HG03520 (cell line): ENCODE data around the gene SPTB.

Experiments used
- ATAC-seq: cut with Tn5 transposase; IDR thresholded peaks from one replicate; pipeline ENCODE4 v1.9.1; 2021; ENCODE audit warnings: mild to moderate bottlenecking, moderate library complexity; ENCODE audit not compliant: unreplicated experiment

Gene SPTB

DNA sequence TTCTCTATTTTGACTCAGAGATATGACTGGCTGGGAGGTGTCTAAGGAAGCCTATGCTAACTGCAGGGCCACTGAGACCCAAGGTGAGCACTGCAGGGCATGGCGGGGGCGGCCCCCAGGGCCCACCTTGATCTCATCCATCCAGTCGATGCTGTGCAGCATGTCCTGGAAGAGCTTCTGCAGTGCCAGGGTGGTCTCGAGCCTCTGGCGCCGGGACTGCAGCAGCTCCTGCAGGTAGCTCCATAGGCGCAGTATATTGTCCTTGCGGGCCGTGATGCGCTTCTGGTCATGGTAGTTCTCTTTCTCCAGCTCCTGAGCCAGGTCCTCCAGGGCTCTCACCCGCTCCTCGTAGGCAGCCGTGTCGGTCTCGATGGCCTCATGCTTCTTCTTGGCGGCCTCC, 84.5 kb downstream of the SPTB start:
- no peak for ATAC-seq

DNA sequence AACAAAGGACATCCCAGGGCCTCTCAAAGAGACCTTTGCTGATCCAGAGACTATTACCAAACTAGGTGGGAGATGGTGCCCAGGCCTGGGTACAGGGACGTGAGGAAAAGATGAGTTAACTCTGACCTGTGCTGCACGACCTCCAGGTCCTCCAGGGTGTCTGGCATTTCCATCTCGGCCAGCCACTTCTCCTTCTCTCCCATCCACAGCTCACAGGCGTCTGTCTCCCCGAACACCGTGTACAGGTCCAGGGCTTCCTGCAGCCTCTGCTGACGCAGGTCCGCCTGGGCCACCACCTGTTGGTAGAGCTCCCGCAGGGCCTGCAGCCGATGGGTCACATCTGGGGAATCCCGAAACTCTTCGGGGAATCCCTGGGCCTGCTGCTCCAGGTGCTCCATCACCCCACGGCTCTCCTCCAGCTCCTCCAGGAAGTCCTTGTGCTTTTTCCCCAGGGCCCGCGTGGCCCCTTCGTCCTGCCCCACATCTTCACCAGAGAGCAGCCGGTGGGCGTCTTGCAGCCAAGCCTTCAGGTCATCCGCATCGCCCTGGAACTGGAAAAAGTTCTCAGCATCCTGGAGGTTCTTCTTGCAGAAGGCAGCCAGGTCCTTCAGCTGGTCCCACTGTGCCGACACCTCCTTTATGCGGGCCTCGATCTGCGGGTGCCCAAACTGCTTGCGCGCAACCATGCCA, 86.7 kb downstream of the SPTB start:
- ATAC-seq, result no peak

DNA sequence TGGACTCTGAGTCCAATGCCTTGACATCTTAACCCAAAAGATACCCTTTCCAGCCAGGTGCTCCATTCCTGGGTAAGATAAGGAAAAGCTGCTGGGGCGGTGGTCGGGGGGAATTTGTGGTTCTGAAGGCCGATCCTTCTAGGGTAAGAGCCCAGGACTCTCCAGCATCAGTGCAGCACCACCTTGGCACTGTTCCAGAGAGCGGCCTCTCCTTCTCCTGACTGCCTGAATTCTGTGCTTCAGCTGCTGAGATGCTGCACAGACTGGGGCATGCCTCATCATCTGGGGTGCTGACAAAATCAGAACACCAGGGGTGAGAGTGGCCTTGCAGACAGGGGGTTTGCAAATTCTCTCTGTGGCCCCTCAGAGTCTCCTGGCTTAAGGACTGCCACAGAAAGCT, 87.5 kb downstream of the SPTB start:
- no peak for ATAC-seq

DNA sequence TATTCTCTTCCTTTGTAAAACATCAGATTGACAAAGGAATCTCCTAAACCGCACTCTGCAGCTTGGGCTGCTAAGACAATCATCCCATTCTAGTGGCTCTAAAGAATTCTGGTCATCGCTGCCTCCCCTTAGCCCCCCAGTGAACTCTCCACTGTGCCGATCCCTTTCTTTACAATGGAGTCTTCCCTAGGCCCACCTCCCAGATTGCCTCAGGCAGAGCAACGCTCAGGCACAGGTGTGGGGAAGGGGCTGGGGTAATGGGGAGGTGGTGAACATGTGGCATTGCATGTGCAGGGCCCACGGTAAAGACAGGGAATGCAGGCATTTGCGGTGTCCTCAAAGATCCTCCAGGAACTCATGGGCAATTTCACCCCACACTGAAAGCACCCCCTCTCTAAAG, 89.2 kb downstream of the SPTB start:
- ATAC-seq, result no peak

- ATAC-seq, result no peak
These were observed 90.0 kb downstream of the SPTB start for GRCh38 chr14:64789696-64790095.

DNA sequence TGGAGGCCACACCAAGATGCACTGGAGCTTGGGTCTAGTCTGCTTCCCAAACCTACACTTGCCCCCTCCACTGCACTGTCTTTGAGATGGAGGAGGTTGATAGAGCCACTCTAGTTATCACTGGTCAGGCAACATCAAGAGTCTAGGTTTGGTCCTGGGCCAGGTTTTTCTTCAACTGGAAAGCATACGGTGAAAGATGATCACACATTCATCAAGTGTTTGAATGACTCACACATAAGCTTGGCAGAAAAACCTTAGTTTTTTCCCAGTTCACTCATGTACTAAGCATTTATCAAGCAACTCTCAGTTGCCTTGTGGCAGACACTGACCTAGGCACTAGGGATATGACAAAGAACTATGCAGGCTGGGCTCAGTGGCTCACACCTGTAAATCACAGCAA, 91.0 kb downstream of the SPTB start:
- ATAC-seq, result no peak

DNA sequence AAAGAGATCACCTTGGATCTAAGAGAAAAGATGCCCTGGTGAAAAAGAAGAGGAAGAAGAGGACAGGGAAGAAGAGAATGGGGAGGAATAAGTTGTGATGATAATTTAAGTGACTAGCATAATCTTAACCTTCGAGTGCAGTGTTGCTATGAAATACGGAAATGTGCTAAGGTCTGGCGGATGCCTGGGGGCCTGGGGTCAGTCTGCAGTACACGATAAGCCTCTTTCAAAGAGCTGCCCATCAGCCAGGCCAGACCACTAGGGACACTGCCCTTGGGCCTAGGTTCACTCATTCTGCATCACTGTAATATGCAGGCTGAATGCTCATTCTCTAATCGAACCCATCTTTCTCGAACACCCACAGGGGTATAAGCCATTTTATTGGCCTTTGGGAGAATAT, 92.1 kb downstream of the SPTB start:
- ATAC-seq, result no peak

DNA sequence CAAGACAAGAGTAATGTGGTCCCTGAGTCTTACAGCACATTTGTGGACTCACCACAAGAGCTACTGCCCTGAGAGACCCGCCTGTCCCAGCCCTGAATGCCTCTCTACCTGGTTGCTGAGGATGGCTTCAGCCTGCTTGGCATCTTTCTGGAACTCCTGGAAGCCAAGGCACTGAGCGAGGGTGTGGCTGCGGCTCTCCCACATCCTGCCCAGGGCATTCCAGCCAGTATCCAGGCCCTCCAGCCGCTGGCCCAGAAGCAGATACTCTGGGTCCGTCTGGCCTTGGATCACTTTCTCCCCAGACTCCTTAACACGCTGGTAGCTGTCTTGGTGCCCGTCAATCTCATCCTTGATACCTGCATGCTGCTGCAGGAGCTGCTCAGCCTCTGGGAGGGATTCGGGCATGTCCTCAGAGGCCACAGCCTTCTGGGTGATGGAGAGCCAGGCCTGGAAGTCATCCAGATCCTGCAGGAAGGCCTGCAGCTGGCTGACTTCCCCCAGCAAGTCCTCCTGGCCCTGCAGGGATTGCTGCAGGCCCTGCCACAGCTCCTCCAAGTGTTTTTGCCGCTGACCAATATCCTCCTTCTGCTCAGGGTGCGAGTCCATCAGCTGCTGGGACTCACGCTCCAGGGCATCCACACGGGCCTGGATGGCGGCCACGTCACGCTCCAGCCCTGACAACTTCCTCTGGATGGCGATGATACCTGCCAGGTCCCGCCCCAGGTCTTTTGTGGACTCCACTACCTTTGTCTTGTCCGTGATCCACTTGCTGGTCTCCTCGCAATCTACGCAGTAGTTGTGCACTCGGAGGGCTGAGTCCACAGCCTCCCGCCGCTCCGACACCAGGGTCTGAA, 93.2 kb downstream of the SPTB start:
- ATAC-seq, result no peak

GRCh38 chr14:64784006-64784405, 95.7 kb downstream of the SPTB start:
- ATAC-seq, result no peak

- ATAC-seq, result no peak
These were observed 97.5 kb downstream of the SPTB start for GRCh38 chr14:64782196-64782595.

DNA sequence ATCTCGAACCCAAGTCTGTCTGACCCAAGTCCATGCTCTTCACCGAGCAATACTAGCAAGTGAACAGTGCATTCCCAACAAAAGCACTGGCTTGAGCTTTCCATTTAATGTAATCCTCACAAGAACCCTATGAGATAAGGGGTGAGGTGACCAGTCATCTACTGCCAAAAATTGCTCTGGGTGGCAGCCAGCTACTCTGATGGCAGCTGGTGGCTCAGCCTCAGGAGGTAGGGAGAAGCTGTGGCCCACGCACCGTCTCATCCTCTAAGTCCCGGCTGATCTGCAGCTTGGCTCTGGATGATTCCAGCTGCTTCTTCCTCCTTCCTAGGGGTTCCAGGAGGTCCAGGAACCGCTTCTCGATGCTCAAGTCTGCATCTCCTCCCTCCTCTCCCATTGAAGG, 100.2 kb downstream of the SPTB start:
- ATAC-seq, result no peak

DNA sequence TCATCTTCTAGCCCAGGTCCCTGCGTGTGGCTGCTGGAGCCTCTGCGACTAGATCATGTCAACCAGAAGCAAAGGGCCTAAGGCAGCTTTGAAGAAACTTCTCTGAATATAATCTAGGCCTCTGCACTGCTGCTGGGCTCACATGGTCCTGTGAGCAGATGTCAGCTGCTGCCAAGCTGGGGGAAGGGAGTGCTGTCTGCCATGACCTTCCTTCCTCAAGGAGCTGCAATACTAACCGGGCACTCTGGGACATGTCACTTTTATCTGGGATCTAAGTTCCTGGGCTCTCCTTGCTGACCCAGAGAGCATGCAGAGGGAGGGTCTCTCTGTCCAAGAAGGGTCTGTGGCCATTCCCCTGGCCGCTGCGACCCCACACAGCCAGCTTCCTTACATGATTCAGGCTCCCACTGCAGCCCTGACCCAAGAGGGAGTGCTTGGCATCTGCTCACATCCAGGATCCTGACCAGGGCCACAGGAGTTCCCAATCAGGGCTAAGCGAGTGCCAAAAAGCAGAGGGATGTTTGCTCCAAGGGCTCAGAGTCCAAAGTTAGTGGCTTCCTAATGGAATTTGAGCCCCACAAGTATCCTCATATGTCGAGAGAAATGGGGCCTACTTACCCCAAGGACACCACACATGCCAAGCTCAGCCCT, 101.5 kb downstream of the SPTB start:
- no peak for ATAC-seq

DNA sequence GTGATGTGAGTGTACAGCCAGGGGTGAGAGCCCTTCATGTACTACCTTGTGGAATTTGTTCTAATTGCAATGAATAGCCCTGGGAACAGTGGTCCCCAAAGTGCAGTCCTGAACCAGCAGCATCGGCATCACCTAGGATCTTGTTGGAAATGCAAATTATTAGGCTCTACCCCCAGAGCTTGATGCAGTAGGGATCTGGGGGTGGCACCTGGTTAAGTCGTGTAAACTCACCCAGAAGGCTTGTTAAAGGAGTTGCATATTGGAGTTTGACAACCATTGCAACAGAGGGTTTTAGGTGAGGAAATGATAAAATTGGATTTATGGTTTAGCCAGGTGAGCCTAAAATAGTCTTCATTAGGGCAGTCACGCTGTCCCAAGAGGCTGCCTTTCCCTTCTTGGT, 102.2 kb downstream of the SPTB start:
- ATAC-seq, result no peak

GRCh38 chr14:64775081-64775777, 104.5 kb downstream of the SPTB start:
- no peak for ATAC-seq

GRCh38 chr14:64774272-64774671, 105.4 kb downstream of the SPTB start:
- no peak for ATAC-seq

- no peak for ATAC-seq
These were observed 106.1 kb downstream of the SPTB start for GRCh38 chr14:64773577-64773976.

- ATAC-seq, result no peak
These were observed 106.7 kb downstream of the SPTB start for GRCh38 chr14:64773046-64773445.

DNA sequence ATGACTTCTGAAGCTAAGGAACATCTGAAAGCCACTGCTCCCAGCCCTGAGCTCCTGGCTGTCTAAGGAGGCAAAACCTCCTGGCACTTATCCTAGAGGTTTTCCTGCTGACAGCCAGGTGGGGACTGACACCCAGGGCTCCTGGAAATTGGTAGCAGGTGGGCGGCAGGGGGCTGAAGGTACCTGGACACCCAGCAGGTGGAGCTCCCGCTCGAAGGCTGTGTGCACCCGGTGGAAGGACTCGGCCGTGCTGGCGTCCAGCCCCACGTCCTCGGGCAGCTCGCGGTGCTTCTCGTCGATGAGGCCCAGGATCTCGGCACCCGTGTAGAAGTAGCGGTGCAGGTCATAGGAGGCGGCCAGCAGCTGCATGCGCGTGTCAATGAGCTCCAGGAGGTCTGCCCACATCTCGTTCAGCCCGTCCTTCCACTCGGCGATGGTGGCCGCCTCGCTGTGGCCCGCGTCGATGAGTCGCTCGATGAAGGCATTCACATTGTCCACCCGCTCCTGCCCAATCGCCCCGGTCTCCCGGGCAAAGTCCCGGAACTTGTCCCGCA, 107.2 kb downstream of the SPTB start:
- ATAC-seq, result no peak

- no peak for ATAC-seq
These were observed 108.5 kb downstream of the SPTB start for GRCh38 chr14:64771161-64771560.

GRCh38 chr14:64770751-64771150, 109.0 kb downstream of the SPTB start:
- no peak for ATAC-seq
